Nephron progenitor cell (in vitro differentiated cells): ENCODE measurements around the gene RARG.

ENCODE experiments used
- DNase-seq: peaks from one replicate; pipeline ENCODE4 v3.0.0; 2021
- H3K27ac Mint-ChIP-seq: 2 replicates; pipeline ENCODE4 v1.8.0; 2021; ENCODE audit warnings: mild to moderate bottlenecking, moderate library complexity, mixed read lengths
- H3K27me3 Mint-ChIP-seq: 2 replicates; pipeline ENCODE4 v1.8.0; 2021; ENCODE audit warnings: mild to moderate bottlenecking, low read depth, mixed read lengths; ENCODE audit not compliant: poor library complexity
- H3K36me3 Mint-ChIP-seq: 2 replicates; pipeline ENCODE4 v1.8.0; 2021; ENCODE audit warnings: low read depth, mixed read lengths
- H3K4me1 Mint-ChIP-seq: 2 replicates; pipeline ENCODE4 v1.8.0; 2021; ENCODE audit warnings: mixed read lengths
- H3K4me3 Mint-ChIP-seq: 2 replicates; pipeline ENCODE4 v1.8.0; 2021; ENCODE audit warnings: mild to moderate bottlenecking, moderate library complexity, mixed read lengths
- H3K9me3 Mint-ChIP-seq: 2 replicates; pipeline ENCODE4 v1.8.0; 2021; ENCODE audit warnings: mild to moderate bottlenecking, moderate library complexity, mixed read lengths
- CTCF ChIP-seq: fragments of 200-600 bp; sonication (generic); IDR thresholded peaks from 2 replicates; pipeline ENCODE4 v1.5.0; 2021; ENCODE audit warnings: antibody characterized with exemption

Gene RARG

GRCh38 chr12:53186745-53187144 lies 45.3 kb downstream of the RARG start:
- no peak overlapping the region for H3K27ac Mint-ChIP-seq
- TF ChIP-seq CTCF, result no peak
- H3K4me1 Mint-ChIP-seq, result peaks cover 32% of the 10 kb centered on the region
- H3K36me3 Mint-ChIP-seq, result peaks cover 66% of the 10 kb centered on the region
- peaks cover 3% of the 10 kb centered on the region for H3K27me3 Mint-ChIP-seq
- no peak for DNase-seq
- no peak overlapping the region for H3K4me3 Mint-ChIP-seq
- no peaks in the 10 kb centered on the region for H3K9me3 Mint-ChIP-seq

- Mint-ChIP-seq H3K9me3 (no peaks in the 10 kb centered on the region), H3K27ac (no peak overlapping the region), H3K4me3 (no peak overlapping the region), H3K36me3 (peaks cover 72% of the 10 kb centered on the region), H3K27me3 (peaks cover 3% of the 10 kb centered on the region), H3K4me1 (peaks cover 39% of the 10 kb centered on the region)
- DNase-seq, result no peak
- no peak for TF ChIP-seq CTCF
Measured at GRCh38 chr12:53185582-53186153, 46.3 kb downstream of the RARG start.

- peaks cover 3% of the 10 kb centered on the region for H3K27me3 Mint-ChIP-seq
- H3K4me1 Mint-ChIP-seq, result peaks cover 43% of the 10 kb centered on the region
- H3K9me3 Mint-ChIP-seq, result no peaks in the 10 kb centered on the region
- DNase-seq, result no peak
- H3K4me3 Mint-ChIP-seq, result no peak overlapping the region
- TF ChIP-seq CTCF, result no peak
- no peak overlapping the region for H3K27ac Mint-ChIP-seq
- H3K36me3 Mint-ChIP-seq, result peaks cover 72% of the 10 kb centered on the region
Measured at GRCh38 chr12:53184828-53185227, 47.2 kb downstream of the RARG start.

- H3K27ac Mint-ChIP-seq, result no peak overlapping the region
Measured at GRCh38 chr12:53182903-53183302, 49.1 kb downstream of the RARG start.

GRCh38 chr12:53181935-53182334 lies 50.1 kb downstream of the RARG start:
- H3K9me3 Mint-ChIP-seq, result no peaks in the 10 kb centered on the region
- H3K36me3 Mint-ChIP-seq, result peaks cover 58% of the 10 kb centered on the region
- peak overlapping the region; percentile 94 for H3K4me3 Mint-ChIP-seq
- TF ChIP-seq CTCF, result no peak
- no peak for DNase-seq
- peaks cover 57% of the 10 kb centered on the region for H3K4me1 Mint-ChIP-seq
- H3K27ac Mint-ChIP-seq, result peak overlapping the region; percentile 99
- peaks cover 3% of the 10 kb centered on the region for H3K27me3 Mint-ChIP-seq

More at GRCh38 chr12:53182903-53183302, 49.1 kb downstream of the RARG start:
- H3K27me3 Mint-ChIP-seq, result peaks cover 3% of the 10 kb centered on the region
- TF ChIP-seq CTCF, result no peak
- no peak for DNase-seq
- H3K9me3 Mint-ChIP-seq, result no peaks in the 10 kb centered on the region
- H3K36me3 Mint-ChIP-seq, result peaks cover 68% of the 10 kb centered on the region
- H3K4me1 Mint-ChIP-seq, result peaks cover 52% of the 10 kb centered on the region
- peak overlapping the region; percentile 94 for H3K4me3 Mint-ChIP-seq

- Mint-ChIP-seq H3K27ac (peak overlapping the region; percentile 99), H3K36me3 (peaks cover 49% of the 10 kb centered on the region), H3K4me3 (peak overlapping the region; percentile 94), H3K9me3 (no peaks in the 10 kb centered on the region), H3K27me3 (peaks cover 3% of the 10 kb centered on the region), H3K4me1 (peaks cover 57% of the 10 kb centered on the region)
- peak; percentile 83 for DNase-seq
- TF ChIP-seq CTCF, result no peak
Measured at GRCh38 chr12:53180931-53181645, 50.9 kb downstream of the RARG start.
